ENCODE data around the gene CD2BP2. TPM values are rescaled to one million over a fixed set of nuclear protein-coding genes. Genes with fewer than 3 reads are reported as not detected.

CD2BP2 gene
- polyA plus RNA-seq, 1 donor (not counting 4 experiments of a cell fraction or from before 2014, with no cell fraction given), result 49.5 TPM

- Histone ChIP-seq H3K79me2 (ENCODE audit: control insufficient read depth, insufficient read depth, low read length) (peaks cover 43% of the 10 kb centered on the region), H3K9me3 (ENCODE audit: control insufficient read depth, low read depth, low read length) (no peaks in the 10 kb centered on the region), H3K4me3 (ENCODE audit: control insufficient read depth in 2 of 3, extremely low read depth in 1 of 3, insufficient read depth in 2 of 3, low read depth in 1 of 3, low read length in 3 of 3) (no peak overlapping the region), H3K27ac (ENCODE audit: control insufficient read depth, insufficient read depth, low read length) (no peak overlapping the region), H2AFZ (ENCODE audit: control insufficient read depth, low read length) (no peak overlapping the region), H3K9ac (ENCODE audit: control insufficient read depth, extremely low read depth, insufficient read depth, low read length) (no peak overlapping the region), H4K20me1 (ENCODE audit: control insufficient read depth, extremely low read depth, insufficient read depth, low read length) (no peaks in the 10 kb centered on the region), H3K27me3 (ENCODE audit: control insufficient read depth, extremely low read depth, insufficient read depth, low read length) (no peaks in the 10 kb centered on the region), H3K4me1 (ENCODE audit: control insufficient read depth, extremely low read depth, insufficient read depth, low read length) (peaks cover 16% of the 10 kb centered on the region), H3K4me2 (ENCODE audit: control insufficient read depth, extremely low read depth, insufficient read depth, low read depth, low read length) (no peak overlapping the region), H3K36me3 (ENCODE audit: control insufficient read depth in 2 of 2, extremely low read depth in 1 of 2, insufficient read depth in 2 of 2, low read length in 2 of 2) (peaks cover 26 to 29% of the 10 kb centered on the region in 2 experiments), H3K9me1 (ENCODE audit: control insufficient read depth, extremely low read depth, insufficient read depth, low read length) (no peaks in the 10 kb centered on the region)
- DNase-seq (ENCODE audit: low read depth, low spot score) (no peak), FAIRE-seq (no peak)
- dilution Hi-C loops (cut with MboI; ENCODE audit: extremely low pct_ligation_motif_present, low sequenced_read_pairs), result no loop called here
- TF ChIP-seq, protein P1, sequence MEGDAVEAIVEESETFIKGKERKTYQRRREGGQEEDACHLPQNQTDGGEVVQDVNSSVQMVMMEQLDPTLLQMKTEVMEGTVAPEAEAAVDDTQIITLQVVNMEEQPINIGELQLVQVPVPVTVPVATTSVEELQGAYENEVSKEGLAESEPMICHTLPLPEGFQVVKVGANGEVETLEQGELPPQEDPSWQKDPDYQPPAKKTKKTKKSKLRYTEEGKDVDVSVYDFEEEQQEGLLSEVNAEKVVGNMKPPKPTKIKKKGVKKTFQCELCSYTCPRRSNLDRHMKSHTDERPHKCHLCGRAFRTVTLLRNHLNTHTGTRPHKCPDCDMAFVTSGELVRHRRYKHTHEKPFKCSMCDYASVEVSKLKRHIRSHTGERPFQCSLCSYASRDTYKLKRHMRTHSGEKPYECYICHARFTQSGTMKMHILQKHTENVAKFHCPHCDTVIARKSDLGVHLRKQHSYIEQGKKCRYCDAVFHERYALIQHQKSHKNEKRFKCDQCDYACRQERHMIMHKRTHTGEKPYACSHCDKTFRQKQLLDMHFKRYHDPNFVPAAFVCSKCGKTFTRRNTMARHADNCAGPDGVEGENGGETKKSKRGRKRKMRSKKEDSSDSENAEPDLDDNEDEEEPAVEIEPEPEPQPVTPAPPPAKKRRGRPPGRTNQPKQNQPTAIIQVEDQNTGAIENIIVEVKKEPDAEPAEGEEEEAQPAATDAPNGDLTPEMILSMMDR (optimal IDR thresholded peaks at IDR 0.05 in 1 of 3, IDR thresholded peaks at IDR 0.05 in 1 of 3, conservative IDR thresholded peaks at IDR 0.05 in 1 of 3; ENCODE audit: extremely low read depth in 1 of 3, insufficient read depth in 2 of 3, low read length in 3 of 3), result no peak
- no peak for TF ChIP-seq EZH2 (IDR thresholded peaks at IDR 0.05; ENCODE audit: low read length)
These were observed 2.8 kb upstream of the CD2BP2 start for GRCh38 chr16:30357715-30358576.

GRCh38 chr16:30357085-30357714 lies 2.1 kb upstream of the CD2BP2 start:
- peaks cover 30 to 31% of the 10 kb centered on the region in 2 experiments for H3K36me3 ChIP-seq (ENCODE audit: control insufficient read depth in 2 of 2, extremely low read depth in 1 of 2, insufficient read depth in 2 of 2, low read length in 2 of 2)
- FAIRE-seq (no peak), DNase-seq (ENCODE audit: low read depth, low spot score) (no peak)
- H3K27ac ChIP-seq (ENCODE audit: control insufficient read depth, insufficient read depth, low read length), result no peak overlapping the region
- no peak overlapping the region for H2AFZ ChIP-seq (ENCODE audit: control insufficient read depth, low read length)
- no peaks in the 10 kb centered on the region for H3K9me1 ChIP-seq (ENCODE audit: control insufficient read depth, extremely low read depth, insufficient read depth, low read length)
- no peaks in the 10 kb centered on the region for H3K27me3 ChIP-seq (ENCODE audit: control insufficient read depth, extremely low read depth, insufficient read depth, low read length)
- no peak overlapping the region for H3K4me3 ChIP-seq (ENCODE audit: control insufficient read depth in 2 of 3, extremely low read depth in 1 of 3, insufficient read depth in 2 of 3, low read depth in 1 of 3, low read length in 3 of 3)
- peaks cover 42% of the 10 kb centered on the region for H3K79me2 ChIP-seq (ENCODE audit: control insufficient read depth, insufficient read depth, low read length)
- TF ChIP-seq, protein P1 (optimal IDR thresholded peaks at IDR 0.05 in 1 of 3, IDR thresholded peaks at IDR 0.05 in 1 of 3, conservative IDR thresholded peaks at IDR 0.05 in 1 of 3; ENCODE audit: extremely low read depth in 1 of 3, insufficient read depth in 2 of 3, low read length in 3 of 3), result no peak
- no peak for TF ChIP-seq EZH2 (IDR thresholded peaks at IDR 0.05; ENCODE audit: low read length)
- no peak overlapping the region for H3K4me2 ChIP-seq (ENCODE audit: control insufficient read depth, extremely low read depth, insufficient read depth, low read depth, low read length)
- no peaks in the 10 kb centered on the region for H3K9me3 ChIP-seq (ENCODE audit: control insufficient read depth, low read depth, low read length)
- peaks cover 16% of the 10 kb centered on the region for H3K4me1 ChIP-seq (ENCODE audit: control insufficient read depth, extremely low read depth, insufficient read depth, low read length)
- H3K9ac ChIP-seq (ENCODE audit: control insufficient read depth, extremely low read depth, insufficient read depth, low read length), result no peak overlapping the region
- dilution Hi-C loops (cut with MboI; ENCODE audit: extremely low pct_ligation_motif_present, low sequenced_read_pairs), result no loop called here
- H4K20me1 ChIP-seq (ENCODE audit: control insufficient read depth, extremely low read depth, insufficient read depth, low read length), result no peaks in the 10 kb centered on the region

Data from keratinocyte (primary cell).